Mononuclear cell (primary cell): Measurements from ENCODE around the gene PNKD. TPM values are rescaled to one million over a fixed set of nuclear protein-coding genes. Genes with fewer than 3 reads are reported as not detected.

Experiments
- H3K27me3 ChIP-seq: 2 replicates; pipeline ENCODE4 v1.6.0; 2011; ENCODE audit warnings: low read length, control low read depth; ENCODE audit not compliant: insufficient read depth
- H3K4me1 ChIP-seq: 2 replicates; pipeline ENCODE4 v1.5.1; 2011; ENCODE audit warnings: mild to moderate bottlenecking, low read length, control low read depth; ENCODE audit not compliant: insufficient read depth
- H3K4me3 ChIP-seq: 2 replicates; pipeline ENCODE4 v1.5.1; 2011; ENCODE audit warnings: mild to moderate bottlenecking, low read length, moderate library complexity
- H3K9me3 ChIP-seq: 2 replicates; pipeline ENCODE4 v1.5.1; 2011; ENCODE audit warnings: low read depth, mild to moderate bottlenecking, control low read depth, low read length
- total RNA-seq: library from RNA; depleted of rRNA; stranded (reverse); fragments of >200 nt; gene quantifications from one replicate; pipeline ENCODE4 v1.2.3, GENCODE V29; 2012

Gene PNKD
- total RNA-seq, 1 donor, result 14.2 TPM

- H3K9me3 ChIP-seq, result no peaks in the 10 kb centered on the region
- no peak overlapping the region for H3K4me3 ChIP-seq
- no peaks in the 10 kb centered on the region for H3K27me3 ChIP-seq
- peaks cover 69% of the 10 kb centered on the region for H3K4me1 ChIP-seq
Measured at GRCh38 chr2:218389333-218390150, 119.2 kb downstream of the PNKD start.

DNA sequence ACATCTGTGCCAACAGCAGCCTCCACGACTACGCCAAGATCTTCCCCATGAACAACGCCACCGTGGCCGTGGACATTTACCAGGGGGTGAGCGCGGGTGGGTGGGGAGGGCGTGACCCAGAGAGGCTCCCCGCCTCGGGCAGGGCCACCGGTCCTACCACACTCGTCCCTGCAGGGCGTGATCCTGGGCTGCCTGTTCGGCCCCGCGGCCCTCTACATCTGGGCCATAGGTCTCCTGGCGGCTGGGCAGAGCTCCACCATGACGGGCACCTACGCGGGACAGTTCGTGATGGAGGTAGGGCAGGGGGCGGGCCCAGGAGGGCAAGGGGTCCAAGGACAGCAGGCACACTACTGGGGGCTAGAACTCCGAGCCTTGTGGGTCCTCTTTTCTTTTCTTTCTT is 120.9 kb downstream of the PNKD start:
- Histone ChIP-seq H3K27me3 (no peaks in the 10 kb centered on the region), H3K4me3 (no peak overlapping the region), H3K4me1 (peaks cover 65% of the 10 kb centered on the region), H3K9me3 (no peaks in the 10 kb centered on the region)

DNA sequence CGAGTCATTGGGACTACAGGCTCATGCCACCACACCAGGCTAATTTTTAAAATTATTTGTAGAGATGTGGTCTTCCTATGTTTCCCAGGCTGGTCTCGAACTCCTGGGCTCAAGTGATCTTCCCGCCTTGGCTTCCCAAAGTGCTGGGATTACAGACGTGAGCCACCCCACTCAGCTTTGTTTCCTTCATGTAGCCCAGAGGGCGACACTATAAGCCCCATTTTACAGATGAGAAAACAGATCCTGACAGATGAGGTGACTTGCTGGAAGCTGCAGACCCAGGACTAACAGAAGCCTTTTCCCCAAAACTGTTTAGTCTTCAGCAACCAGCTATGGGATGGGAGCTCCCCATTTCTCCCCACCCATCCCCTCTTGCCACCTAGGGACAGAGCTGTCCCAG is 122.1 kb downstream of the PNKD start:
- no peaks in the 10 kb centered on the region for H3K27me3 ChIP-seq
- H3K4me1 ChIP-seq, result peaks cover 64% of the 10 kb centered on the region
- no peaks in the 10 kb centered on the region for H3K9me3 ChIP-seq
- no peak overlapping the region for H3K4me3 ChIP-seq

DNA sequence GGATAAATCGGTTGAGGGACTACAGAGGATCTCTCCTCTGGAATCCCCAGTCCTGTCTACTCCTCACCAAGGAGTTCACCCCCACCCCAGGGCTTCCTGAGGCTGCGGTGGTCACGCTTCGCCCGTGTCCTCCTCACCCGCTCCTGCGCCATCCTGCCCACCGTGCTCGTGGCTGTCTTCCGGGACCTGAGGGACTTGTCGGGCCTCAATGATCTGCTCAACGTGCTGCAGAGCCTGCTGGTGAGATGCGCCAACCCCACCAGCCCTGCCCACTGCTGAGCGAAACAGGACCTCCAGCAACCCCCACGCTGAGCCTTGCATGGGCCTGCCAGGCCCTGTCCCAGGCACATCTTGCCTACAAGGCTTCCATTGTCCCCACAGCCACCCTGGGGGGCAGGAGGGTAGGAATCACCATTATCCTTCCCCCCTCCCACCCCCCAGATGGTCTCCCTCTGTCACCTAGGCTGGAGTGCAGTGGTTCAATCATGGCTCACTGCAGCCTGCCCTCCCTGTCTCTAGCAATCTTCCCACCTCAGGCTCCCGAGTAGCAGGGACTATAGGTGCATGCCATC is 122.7 kb downstream of the PNKD start:
- no peak overlapping the region for H3K4me3 ChIP-seq

GRCh38 chr2:218393750-218394290 is 123.5 kb downstream of the PNKD start:
- Histone ChIP-seq H3K9me3 (no peaks in the 10 kb centered on the region), H3K4me3 (no peak overlapping the region), H3K4me1 (peaks cover 62% of the 10 kb centered on the region), H3K27me3 (no peaks in the 10 kb centered on the region)

More for the DNA sequence above, 122.7 kb downstream of the PNKD start:
- H3K4me1 ChIP-seq, result peaks cover 64% of the 10 kb centered on the region
- H3K27me3 ChIP-seq, result no peaks in the 10 kb centered on the region
- H3K9me3 ChIP-seq, result no peaks in the 10 kb centered on the region

DNA sequence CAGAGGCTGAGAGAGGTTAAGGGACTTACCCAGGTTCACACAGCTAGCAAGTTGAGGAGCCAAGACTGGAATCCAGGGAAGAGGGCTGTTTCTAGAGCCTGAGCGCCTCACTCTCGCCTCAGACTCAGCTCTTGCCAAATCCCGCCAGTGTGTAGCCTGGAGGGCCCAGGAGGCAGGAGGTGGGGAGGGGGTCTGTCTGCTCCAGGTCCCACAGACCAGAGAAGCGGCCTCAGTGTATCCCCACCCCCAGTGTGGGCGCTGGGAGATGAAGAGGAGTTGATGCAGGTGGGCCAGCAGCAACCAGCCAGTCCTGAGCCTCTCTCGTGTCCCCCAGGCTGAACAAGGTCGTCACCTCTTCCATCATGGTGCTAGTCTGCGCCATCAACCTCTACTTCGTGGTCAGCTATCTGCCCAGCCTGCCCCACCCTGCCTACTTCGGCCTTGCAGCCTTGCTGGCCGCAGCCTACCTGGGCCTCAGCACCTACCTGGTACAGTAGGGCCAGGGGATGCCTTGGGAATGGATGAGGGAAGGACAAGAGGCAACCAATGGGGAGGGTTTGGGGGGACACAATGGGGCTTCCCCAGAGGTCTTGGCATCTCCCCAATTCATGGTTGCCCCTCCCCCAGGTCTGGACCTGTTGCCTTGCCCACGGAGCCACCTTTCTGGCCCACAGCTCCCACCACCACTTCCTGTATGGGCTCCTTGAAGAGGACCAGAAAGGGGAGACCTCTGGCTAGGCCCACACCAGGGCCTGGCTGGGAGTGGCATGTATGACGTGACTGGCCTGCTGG is 124.2 kb downstream of the PNKD start:
- Histone ChIP-seq H3K27me3 (no peaks in the 10 kb centered on the region), H3K4me1 (peaks cover 63% of the 10 kb centered on the region), H3K4me3 (no peak overlapping the region), H3K9me3 (no peaks in the 10 kb centered on the region)

- Histone ChIP-seq H3K9me3 (no peaks in the 10 kb centered on the region), H3K4me1 (peaks cover 64% of the 10 kb centered on the region), H3K27me3 (no peaks in the 10 kb centered on the region), H3K4me3 (no peak overlapping the region)
Measured at GRCh38 chr2:218395090-218395444, 124.7 kb downstream of the PNKD start.

DNA sequence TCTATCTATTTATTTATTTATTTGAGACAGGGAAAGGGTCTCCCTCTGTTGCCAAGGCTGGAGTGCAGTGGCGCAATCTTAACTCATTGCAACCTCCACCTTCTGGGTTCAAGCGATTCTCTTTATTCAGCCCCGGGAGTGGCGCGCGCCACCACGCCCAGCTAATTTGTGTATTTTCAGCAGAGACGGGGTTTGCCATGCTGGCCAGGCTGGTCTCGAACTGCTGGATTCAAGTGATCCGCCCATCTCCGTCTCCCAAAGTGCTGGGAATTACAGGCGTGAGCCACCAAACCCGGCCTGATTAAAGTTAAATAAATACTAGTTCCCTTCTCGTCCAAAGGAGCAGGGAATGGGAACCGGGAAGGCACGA is 125.1 kb downstream of the PNKD start:
- no peaks in the 10 kb centered on the region for H3K9me3 ChIP-seq
- no peaks in the 10 kb centered on the region for H3K27me3 ChIP-seq
- H3K4me1 ChIP-seq, result peaks cover 64% of the 10 kb centered on the region
- peak overlapping the region; percentile 84 for H3K4me3 ChIP-seq

GRCh38 chr2:218395826-218396687 is 125.7 kb downstream of the PNKD start:
- H3K9me3 ChIP-seq, result no peaks in the 10 kb centered on the region
- peaks cover 66% of the 10 kb centered on the region for H3K4me1 ChIP-seq
- peak overlapping the region; percentile 84 for H3K4me3 ChIP-seq
- H3K27me3 ChIP-seq, result no peaks in the 10 kb centered on the region

Other genes starting within 250 kb of the PNKD start
- 1.0 TPM for gene RUFY4, start 201.3 kb upstream of the PNKD start, total RNA-seq
- 0.73 TPM for gene CXCR2, start 144.5 kb upstream of the PNKD start, total RNA-seq
- gene CXCR1, start 103.6 kb upstream of the PNKD start, total RNA-seq, result 0.10 TPM
- 551 TPM for gene ARPC2, start 53.3 kb upstream of the PNKD start, total RNA-seq
- gene GPBAR1, start 9.5 kb upstream of the PNKD start, total RNA-seq, result 2.9 TPM
- gene AAMP, start 382 bp upstream of the PNKD start, total RNA-seq, result 27.1 TPM
- gene TMBIM1, start 22.0 kb downstream of the PNKD start, total RNA-seq, result 87.5 TPM
- not detected for gene CATIP, start 86.3 kb downstream of the PNKD start, total RNA-seq
- 126 TPM for gene SLC11A1, start 111.8 kb downstream of the PNKD start, total RNA-seq
- gene CTDSP1, start 129.3 kb downstream of the PNKD start, total RNA-seq, result 59.7 TPM
- 2.1 TPM for gene VIL1, start 148.6 kb downstream of the PNKD start, total RNA-seq